Hepatocyte (in vitro differentiated cells): Measurements from ENCODE around the gene HS3ST3B1.

Source experiments
- CTCF ChIP-seq: fragments of 200-600 bp; sonication (generic); IDR thresholded peaks from 2 replicates; pipeline ENCODE4 v1.5.1; 2016; ENCODE audit warnings: antibody characterized with exemption, mild to moderate bottlenecking; ENCODE audit not compliant: poor library complexity
- EZH2 ChIP-seq: fragments of 200-600 bp; sonication (generic); IDR thresholded peaks from 2 replicates; pipeline ENCODE4 v1.6.1; 2016; ENCODE audit warnings: antibody characterized with exemption, mild to moderate bottlenecking, borderline replicate concordance

DNA sequence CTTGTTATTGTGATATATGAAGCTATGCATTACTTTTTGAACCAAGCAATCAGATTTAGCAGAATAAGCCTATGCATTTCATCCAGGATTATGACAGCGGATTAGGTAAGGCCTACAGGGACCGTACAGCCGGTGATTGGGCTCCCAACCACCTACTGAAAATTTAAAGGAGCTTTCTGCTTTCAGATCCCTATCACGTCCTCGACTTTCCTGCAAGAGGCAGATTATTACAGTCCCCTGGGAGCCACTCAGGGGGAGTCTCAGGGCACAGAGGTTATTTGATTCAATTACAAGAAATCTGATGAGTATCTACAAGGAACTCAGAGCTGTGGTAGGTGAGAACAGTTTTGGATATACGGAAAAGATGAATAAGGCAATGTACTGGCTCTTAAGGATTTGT lies 80.7 kb downstream of the HS3ST3B1 start:
- TF ChIP-seq CTCF (no peak), EZH2 (no peak)
